ENCODE data around the gene LRIT1. TPM values are rescaled to one million over a fixed set of nuclear protein-coding genes. Genes with fewer than 3 reads are reported as not detected.

The LRIT1 gene
- total RNA-seq, 1 donor from 2014 or later: not detected

DNA sequence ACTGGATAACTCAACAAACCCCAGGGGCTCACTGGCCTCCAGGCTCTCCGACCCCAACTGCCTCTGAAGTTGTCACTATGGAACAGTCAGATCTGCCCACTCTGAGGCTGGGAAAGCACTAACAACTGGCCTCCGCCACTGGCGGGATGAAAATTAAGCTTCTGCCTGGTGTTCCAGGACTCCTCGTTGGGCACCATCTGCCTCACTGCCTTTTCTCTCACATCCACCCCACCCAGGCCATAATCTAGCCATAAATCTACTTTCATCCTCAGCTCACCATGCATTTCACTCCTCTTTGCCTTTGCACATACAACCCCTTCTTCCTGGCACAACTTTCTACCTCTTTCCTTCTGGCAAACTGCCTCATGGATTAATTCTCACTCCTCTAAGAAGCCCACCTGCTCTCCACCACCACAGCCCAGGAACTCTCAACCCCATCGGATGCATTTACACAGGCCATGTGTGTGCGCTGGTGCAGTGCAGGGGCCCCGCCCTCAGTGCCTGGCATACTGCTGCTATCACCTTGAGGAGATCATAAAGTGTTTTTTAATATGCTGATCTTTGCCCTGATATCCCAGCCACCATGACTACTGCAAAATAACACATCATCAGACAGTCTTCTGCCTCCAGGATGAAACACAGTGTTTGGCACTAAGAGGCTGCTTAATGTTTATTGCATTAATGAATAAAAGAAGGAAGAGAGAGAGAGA, 43.0 kb downstream of the LRIT1 start:
- peak overlapping the region; percentile 12 for H3K4me3 Mint-ChIP-seq
- TF ChIP-seq, protein P1, sequence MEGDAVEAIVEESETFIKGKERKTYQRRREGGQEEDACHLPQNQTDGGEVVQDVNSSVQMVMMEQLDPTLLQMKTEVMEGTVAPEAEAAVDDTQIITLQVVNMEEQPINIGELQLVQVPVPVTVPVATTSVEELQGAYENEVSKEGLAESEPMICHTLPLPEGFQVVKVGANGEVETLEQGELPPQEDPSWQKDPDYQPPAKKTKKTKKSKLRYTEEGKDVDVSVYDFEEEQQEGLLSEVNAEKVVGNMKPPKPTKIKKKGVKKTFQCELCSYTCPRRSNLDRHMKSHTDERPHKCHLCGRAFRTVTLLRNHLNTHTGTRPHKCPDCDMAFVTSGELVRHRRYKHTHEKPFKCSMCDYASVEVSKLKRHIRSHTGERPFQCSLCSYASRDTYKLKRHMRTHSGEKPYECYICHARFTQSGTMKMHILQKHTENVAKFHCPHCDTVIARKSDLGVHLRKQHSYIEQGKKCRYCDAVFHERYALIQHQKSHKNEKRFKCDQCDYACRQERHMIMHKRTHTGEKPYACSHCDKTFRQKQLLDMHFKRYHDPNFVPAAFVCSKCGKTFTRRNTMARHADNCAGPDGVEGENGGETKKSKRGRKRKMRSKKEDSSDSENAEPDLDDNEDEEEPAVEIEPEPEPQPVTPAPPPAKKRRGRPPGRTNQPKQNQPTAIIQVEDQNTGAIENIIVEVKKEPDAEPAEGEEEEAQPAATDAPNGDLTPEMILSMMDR (conservative IDR thresholded peaks at IDR 0.05): no peak
- H3K9me3 Mint-ChIP-seq: no peaks in the 10 kb centered on the region
- H3K27me3 Mint-ChIP-seq (ENCODE audit: low read depth): peaks cover 12% of the 10 kb centered on the region
- no peak for DNase-seq (ENCODE audit: low read depth, low spot score)
- H3K36me3 Mint-ChIP-seq (ENCODE audit: low read depth): no peaks in the 10 kb centered on the region
- H3K4me1 Mint-ChIP-seq: no peaks in the 10 kb centered on the region
- H3K27ac Mint-ChIP-seq (ENCODE audit: unreplicated experiment): no peak overlapping the region

DNA sequence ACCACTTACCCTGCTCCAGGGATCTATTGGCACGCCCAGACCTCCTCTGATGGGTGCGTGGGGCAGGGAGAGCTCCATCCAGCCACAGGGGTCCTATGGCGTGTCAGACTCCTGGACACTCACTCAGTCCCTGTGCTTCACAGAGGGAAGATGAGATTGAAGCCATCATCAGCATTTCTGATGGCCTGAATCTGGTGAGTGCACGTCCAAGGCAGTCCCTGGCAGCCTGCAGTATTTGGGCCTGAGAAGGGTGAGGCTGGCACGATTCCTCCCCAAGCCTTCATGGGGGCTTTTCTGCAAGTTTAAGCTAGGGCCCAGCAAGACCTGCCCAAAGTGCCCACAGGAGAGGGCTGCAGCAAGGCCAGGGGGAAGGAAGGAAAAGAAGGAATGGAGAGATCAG, 43.7 kb downstream of the LRIT1 start:
- TF ChIP-seq, protein P1 (conservative IDR thresholded peaks at IDR 0.05): no peak
- peaks cover 14% of the 10 kb centered on the region for H3K27me3 Mint-ChIP-seq (ENCODE audit: low read depth)
- no peaks in the 10 kb centered on the region for H3K36me3 Mint-ChIP-seq (ENCODE audit: low read depth)
- no peak overlapping the region for H3K4me3 Mint-ChIP-seq
- no peaks in the 10 kb centered on the region for H3K9me3 Mint-ChIP-seq
- H3K4me1 Mint-ChIP-seq: no peaks in the 10 kb centered on the region
- no peak for DNase-seq (ENCODE audit: low read depth, low spot score)
- no peak overlapping the region for H3K27ac Mint-ChIP-seq (ENCODE audit: unreplicated experiment)

DNA sequence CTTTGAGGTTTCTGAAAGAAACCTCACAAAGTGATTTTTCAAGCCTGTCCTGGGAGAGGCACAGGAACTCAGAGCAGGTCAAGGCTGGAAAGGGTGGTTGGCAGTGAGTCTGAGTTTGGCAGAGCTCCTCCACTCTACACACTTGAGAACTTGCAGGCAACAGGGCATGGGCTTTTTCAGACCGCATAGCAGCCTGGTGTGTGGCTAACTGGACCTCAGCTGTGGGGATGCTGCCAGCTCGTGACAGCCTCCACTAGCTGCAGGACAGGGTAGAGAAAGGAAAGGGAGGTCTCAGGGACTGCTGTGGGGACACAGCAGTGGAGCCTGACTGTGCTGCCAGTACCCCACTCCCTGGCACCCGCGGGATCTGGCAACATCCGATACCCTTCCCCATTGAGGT, 44.4 kb downstream of the LRIT1 start:
- Mint-ChIP-seq H3K9me3 (no peaks in the 10 kb centered on the region), H3K27me3 (ENCODE audit: low read depth) (peaks cover 17% of the 10 kb centered on the region), H3K4me1 (no peaks in the 10 kb centered on the region), H3K36me3 (ENCODE audit: low read depth) (no peaks in the 10 kb centered on the region), H3K4me3 (no peak overlapping the region), H3K27ac (ENCODE audit: unreplicated experiment) (no peak overlapping the region)
- TF ChIP-seq, protein P1 (conservative IDR thresholded peaks at IDR 0.05): no peak
- DNase-seq (ENCODE audit: low read depth, low spot score): no peak

DNA sequence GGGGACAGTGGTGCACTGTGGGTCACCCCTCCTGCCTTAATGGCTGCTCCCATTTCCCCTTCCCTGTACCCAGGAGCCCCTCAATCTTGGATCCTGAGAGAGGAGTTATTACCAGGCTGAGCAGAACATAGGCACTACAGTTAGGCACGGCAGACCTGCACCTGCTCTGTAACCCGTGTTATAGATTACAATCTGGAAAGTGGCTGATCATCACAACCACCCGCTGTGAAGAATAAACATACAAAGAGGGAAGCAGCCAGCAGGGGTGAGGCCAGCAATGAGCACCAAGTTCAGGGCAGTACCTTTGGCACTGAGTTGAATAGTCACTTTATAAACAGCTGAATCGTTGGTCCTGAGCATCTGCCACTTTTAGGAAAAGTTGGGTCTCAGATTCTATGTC, 45.3 kb downstream of the LRIT1 start:
- no peak overlapping the region for H3K27ac Mint-ChIP-seq (ENCODE audit: unreplicated experiment)
- no peaks in the 10 kb centered on the region for H3K36me3 Mint-ChIP-seq (ENCODE audit: low read depth)
- no peaks in the 10 kb centered on the region for H3K9me3 Mint-ChIP-seq
- peaks cover 19% of the 10 kb centered on the region for H3K27me3 Mint-ChIP-seq (ENCODE audit: low read depth)
- TF ChIP-seq, protein P1 (conservative IDR thresholded peaks at IDR 0.05): no peak
- H3K4me3 Mint-ChIP-seq: no peak overlapping the region
- no peak for DNase-seq (ENCODE audit: low read depth, low spot score)
- no peaks in the 10 kb centered on the region for H3K4me1 Mint-ChIP-seq

DNA sequence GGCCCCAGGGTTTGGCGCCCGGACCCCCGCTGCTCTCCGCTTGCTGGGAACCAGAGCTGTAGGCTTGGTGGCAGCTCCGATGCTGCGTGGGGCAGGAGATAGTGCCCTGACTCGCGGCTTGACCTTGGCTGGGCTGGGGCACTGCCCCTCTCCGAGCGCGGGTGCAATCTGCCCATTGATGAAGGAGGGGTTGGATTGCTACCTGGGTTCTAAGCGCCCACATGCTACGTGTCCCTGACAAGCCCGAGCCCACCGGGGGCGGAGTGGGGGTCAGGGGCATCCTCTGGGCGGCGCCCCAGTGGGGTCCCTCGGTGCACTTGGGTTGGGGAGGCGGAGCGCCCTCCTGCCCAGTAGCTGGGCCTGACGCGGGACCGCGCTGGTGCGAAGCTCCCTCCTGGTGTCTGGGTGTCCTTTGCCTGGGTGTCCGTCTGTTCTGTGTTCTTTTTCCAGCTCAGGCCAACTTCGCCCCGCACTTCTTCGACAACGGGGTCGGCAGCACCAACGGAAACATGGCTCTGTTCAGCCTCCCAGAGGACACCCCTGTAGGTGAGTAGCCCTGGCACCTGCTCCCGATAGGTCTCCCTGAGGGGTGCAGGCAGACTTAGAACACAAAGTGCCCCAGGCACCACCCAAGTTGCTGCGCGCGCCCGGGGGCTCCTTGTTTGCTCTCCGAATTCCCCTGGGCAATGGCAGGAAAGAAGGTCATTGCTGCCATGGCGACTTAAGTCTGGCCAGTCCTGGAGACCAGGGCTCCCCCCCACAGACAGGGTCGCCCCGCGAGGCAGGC, 46.1 kb downstream of the LRIT1 start:
- no peaks in the 10 kb centered on the region for H3K36me3 Mint-ChIP-seq (ENCODE audit: low read depth)

More for the DNA sequence above, 46.1 kb downstream of the LRIT1 start:
- no peak for DNase-seq (ENCODE audit: low read depth, low spot score)
- TF ChIP-seq, protein P1 (conservative IDR thresholded peaks at IDR 0.05): no peak
- H3K9me3 Mint-ChIP-seq: no peaks in the 10 kb centered on the region
- H3K27me3 Mint-ChIP-seq (ENCODE audit: low read depth): peaks cover 19% of the 10 kb centered on the region
- peak overlapping the region; percentile 81 for H3K4me3 Mint-ChIP-seq
- no peak overlapping the region for H3K27ac Mint-ChIP-seq (ENCODE audit: unreplicated experiment)
- H3K4me1 Mint-ChIP-seq: no peaks in the 10 kb centered on the region
